GM19099 (cell line): ENCODE measurements around the gene DPP6.

Experiments used
- POLR2A ChIP-seq: IDR thresholded peaks from 3 replicates; pipeline ENCODE4 v1.6.1; 2011; ENCODE audit warnings: low read depth; ENCODE audit not compliant: insufficient read length; ENCODE audit errors: extremely low read depth

DPP6 gene

DNA sequence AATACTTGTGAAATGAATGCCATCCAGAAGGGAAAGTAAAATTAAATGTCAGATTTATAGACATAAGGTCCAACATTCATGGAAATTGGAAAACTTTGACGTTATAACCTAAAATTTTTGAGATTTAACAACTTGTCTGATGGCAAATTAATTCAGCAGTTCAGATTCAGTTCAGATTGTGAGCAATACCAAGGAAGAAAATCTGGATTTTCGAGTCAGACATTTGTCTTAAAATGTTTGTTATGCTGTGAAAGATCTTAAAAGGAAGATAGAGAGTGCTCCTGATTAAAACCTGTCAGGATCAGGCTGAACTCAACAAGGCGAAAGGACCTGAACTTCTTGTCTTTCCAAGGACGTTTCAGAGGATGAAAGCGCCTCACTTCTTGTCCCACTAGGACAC, 629.8 kb downstream of the DPP6 start:
- no peak for TF ChIP-seq POLR2A

DNA sequence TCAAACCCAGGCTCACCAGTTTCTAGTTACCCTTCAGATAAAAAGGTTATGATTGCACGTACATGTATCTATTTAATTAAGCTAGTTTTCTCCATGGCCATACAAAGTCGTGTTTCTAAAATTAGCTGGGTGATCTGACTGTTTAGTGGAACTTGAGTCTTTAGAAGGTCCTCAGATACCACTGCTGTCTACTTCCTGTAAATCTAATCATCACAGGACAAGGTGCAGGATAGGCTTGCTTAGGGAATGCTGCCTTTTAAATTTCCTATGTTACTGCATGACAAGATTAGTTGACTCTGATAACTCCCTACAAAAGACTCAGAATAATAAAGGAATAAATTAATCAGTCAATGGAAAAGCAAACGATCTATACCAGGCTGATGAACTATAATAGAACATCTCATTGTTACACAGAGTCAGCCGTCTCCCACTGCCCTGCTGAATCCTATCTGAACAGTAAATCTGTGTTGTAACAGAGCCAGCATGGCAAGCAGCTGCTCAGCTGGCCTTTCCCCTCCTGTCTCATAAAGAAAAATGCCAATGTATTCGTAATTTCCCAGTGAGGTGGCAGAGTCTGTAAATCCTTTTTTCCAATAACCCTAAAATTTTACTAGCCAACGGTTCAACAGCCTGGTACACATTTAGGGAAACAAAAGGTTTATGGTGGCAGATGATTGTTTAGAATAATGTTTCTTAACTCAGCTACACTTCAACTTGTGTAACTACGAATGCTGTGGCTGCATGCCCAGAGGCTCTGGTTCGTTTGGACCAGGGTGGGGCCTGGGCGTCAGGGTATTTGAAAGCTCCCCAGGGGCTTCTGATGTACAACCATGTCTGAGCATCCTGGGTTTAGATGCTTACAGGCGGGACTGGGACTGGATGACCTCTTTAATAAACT, 632.7 kb downstream of the DPP6 start:
- no peak for TF ChIP-seq POLR2A

DNA sequence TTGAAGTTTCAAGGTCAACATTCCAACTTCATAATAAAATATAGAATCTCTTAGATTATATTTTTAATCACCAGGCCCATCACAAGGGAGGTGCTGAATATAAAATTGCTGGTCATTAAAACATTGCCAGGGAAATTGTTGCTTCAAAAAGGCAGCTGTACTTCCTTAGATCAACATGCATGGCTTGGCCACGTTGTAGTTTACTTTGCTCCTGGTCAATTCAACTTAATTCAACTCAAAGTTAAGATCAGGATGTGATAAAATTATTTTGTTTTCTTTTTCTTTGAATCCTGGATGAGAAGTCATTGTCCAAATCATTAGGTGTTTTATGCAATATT, 633.3 kb downstream of the DPP6 start:
- no peak for TF ChIP-seq POLR2A

DNA sequence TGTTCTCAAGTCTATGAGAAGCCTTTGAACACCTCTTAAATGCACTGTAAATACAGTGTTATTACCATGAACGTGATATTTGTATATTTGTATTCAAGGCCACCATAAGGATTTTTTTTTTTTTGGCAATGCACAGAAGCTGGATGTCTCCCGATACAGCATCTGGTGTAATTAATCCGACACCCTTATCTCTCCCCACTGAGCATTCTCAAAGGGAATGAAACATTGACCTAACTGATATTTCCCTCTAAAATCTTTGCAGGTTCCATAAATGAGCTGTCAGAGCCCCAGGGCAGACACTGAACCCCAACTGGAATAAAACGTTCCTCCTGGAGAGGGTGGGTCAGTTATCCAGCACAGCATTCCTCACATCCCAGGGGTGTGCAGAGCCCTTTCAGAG, 634.1 kb downstream of the DPP6 start:
- no peak for TF ChIP-seq POLR2A

DNA sequence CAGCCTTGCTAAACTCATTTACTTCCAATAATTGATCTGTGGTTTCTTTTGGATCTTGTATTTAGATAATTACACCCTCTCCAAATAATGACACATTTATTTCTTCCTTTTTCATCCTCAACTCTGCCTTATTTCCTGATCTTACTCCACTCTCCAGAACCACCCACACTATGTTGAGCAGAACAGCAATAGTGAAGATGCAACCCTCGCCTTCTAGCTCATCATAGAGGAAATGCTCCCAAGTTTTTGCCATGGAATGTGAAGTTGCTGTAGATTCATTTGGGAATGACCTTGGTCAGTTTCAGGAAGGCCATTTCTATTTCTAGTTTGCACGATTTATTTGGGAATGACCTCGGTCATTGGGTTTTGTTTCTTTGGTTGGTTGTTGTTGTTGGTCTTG, 636.8 kb downstream of the DPP6 start:
- TF ChIP-seq POLR2A: no peak

DNA sequence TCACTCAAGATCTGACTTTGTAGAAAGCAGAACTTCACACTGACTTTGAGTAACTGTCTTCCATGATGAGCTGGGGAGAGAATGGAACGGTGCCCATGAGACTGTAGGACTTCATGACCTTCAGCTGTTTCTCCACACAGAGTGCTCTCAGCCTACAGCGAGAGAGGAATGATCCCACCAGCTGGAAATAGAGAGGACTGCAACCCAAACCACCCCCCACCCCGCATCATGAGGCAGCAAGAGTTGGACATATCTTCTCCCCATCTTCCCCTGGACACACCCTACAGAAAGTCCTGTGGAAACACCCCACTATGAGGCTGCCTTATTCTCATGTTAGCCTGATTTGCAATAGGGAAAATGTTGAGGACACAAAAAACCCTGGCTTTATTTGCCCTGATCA, 638.2 kb downstream of the DPP6 start:
- TF ChIP-seq POLR2A: no peak

DNA sequence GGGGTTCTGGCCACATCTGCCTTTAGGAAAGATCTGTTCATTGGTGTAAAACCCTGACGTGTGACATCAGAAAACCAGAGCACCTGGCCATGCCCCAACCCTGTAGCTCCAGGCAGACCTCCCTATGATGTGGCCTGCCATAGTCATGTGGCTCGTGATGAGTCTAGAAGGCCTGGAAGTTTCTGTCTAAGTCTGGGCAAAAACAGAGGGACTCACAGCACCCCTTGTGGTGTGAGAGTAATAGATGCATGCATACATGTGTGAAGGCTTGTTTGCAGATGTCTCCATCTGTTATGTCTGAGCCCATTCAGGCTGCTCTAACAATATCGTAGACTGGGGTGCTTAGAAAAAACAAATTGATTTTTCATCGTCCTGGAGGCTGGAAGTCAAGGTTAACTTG, 641.5 kb downstream of the DPP6 start:
- TF ChIP-seq POLR2A: no peak

DNA sequence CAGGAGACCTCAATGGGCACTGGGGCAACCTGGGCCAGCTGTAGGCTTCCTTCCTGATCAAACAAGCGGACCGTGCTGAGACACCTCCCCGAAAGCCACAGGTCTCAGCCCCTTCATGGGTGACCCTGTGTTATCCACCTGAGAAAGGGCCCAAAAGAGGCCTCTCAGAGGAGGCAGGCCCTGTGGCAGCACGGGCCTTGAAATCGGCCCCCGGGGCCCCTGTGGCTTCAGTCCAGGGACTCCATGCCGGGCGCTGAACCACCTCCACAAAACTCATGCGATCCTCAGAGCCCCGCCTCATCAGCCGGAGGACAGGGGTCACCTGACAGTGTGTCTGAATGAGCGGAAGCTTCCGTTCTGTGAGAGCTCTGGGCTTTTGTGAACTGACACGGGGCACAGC, 643.6 kb downstream of the DPP6 start:
- TF ChIP-seq POLR2A: no peak

DNA sequence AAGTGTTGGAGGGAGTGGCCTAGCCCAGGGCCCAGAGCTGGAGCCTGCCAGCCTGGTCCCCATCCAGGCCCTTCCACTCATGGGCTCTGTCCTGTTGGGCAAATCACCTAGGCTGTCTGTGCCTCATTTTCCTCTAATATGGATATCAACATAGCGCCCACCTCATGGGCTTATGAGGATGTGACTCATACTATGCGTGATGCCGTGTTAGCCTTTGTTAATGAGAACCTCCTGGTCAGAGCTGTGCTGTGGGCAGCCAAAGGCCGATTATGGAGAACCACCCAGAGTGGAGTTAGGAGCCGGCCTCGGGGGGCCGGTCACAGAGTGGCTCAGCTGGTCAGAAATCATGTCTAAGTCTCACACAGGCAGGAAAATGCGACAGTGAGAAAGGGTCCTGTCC, 644.4 kb downstream of the DPP6 start:
- TF ChIP-seq POLR2A: no peak

DNA sequence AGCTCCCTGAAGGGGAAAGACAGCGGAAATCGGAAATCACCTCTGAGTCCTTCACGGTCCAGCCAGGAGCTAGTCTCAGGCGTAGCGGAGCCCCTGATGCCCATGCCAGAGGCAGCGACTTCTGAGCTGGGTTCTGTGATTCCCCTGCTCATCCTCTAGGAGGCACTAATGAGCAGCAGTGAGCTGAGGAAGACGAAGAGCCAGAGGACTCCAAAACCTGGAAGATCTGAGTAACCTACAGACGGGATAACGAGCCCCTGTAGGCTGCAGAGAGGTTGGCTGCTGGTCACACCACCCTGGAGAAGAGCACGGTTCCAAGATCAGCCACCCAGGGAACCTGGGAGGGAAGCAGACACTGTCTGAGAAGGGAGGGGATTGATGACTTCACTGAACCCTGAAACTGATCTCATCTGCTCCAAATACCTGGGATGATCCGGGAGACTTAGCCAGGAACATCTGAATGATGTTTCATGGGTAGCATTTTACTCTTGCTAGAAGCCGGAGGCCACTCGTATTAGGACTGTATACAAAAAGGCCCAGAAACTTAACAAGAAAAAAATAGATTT, 646.6 kb downstream of the DPP6 start:
- TF ChIP-seq POLR2A: no peak

DNA sequence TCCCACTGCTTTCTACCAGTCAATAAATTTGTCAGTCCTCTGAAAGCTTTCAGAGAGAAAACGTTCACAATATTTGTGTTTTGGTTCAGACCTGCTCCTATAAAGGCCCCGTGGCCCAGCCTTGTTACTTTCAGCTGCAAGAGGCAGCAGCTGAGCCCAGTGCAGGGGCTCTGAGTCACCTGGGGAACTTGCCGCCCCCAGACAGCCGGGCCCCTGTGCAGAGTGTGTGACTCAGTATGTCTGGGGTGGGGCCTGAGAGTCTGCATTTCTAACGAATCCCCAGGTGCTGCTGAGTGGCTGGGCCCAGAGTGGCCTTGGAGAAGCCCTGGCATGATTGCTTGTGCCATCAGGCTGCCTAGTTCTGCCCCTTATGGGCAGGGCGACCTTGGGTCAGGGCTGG, 647.2 kb downstream of the DPP6 start:
- TF ChIP-seq POLR2A: no peak

DNA sequence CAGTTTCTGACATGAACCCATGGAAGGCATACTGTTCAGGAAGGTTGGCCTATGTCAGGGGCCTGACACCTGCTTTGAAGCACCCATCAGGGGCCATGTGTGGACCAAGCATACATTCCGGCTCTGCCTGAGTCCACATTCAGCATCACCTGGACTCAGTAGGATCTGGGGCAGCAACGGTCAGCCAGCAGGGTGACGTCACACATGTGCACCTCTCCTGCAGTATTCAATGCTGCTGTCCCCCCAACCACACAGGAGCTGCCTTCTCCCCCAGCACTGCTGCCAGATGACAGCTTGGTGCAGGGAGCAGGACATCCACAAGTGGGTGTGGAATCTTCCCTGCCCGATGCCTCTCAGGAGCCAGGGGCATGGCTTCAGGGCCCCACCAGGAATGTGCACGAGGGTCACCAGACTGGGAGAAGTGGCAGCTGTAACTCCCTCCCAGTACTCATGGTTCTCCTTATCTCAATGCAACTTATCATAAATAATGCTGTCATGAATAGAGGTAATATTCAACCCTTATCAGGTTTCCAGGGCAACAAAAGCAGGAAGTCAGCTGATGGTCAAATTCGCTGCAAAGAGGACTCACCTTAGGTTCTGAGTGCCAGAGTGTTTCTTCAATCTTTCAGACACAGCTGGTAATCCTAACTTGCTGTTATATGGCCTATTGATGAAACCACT, 657.8 kb downstream of the DPP6 start:
- no peak for TF ChIP-seq POLR2A

DNA sequence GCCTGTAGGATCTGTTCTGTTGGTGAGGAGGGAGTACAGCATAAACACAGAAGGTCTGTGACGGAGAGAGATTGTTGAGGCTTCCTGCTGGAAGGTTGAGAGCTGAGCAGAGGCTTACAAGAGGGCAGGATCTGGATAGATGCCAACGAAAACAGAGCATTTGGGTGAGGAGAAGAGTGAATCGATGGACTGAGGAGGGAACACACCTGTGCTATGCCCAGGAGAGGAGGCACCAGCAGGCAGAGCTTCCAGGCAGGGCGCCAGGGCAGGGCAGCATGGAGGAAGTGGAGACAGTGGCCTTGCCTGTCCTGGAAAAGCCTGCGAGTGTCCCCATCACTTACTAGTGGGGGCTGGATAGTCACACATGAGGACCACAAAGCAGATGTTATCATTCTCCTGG, 667.8 kb downstream of the DPP6 start:
- no peak for TF ChIP-seq POLR2A

DNA sequence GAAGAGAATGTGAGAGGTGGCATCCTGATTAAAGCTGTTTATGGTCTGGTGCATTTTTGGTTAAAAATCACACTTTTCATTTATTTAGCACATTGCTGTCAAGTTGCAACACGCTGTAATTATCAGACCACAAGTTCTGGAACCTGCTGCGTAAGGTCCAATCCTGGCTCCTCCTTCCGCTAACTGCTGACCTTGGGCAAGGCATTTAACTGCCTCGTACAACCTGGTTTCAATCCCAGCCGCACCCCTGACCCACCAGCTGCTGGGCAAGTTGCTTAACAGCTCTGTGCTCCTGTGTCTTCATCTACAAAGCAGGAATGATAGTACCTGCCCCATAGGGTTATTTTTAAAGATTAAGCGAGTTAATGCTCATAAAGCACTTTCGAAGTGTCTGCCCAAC, 668.9 kb downstream of the DPP6 start:
- TF ChIP-seq POLR2A: no peak

DNA sequence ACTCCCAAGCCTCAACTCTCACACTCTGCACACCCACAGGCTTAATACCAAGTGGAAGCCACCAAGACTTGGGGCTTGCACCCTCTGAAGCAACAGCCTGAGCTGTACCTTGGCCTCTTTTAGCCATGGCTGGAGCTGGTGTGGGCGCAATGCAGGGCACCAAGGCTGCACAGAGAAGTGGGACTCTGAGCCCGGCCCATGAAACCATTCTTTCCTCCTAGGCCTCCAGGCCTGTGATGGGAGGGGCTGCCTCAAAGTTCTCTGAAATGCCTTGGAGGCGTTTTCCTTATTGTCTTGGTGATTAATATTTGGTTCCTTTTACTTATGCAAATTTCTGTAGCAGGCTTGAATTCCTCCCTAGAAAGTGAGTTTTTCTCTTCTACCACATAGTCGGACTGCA, 674.2 kb downstream of the DPP6 start:
- no peak for TF ChIP-seq POLR2A

DNA sequence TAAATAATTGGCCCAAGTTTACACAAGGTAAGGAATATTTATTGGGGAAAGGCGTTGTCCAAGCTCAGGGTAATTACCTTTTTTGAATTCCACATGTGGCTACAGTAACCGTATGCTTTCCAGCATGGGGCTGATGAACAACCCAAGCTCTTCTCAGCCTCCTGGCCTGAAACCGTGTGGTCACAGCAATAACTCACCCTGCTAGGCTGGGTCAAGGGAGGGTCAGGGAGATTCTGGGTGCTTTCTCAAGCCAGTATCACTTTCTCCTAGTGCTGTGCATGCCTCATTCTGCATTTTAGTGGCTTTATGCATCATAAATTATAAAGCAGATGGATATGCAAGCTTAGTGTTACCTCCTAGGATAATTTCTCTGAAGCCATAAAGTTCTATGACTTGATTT, 676.9 kb downstream of the DPP6 start:
- TF ChIP-seq POLR2A: no peak
